HG02763 (cell line): ENCODE measurements around the gene CRYBA4.
"Not testable (repeated sequence)": the region's sequence is repeated elsewhere in the genome, so short reads cannot be mapped to it uniquely, and the experiment has no call there.

Experiments
- ATAC-seq: cut with Tn5 transposase; IDR thresholded peaks from one replicate; pipeline ENCODE4 v1.9.1; 2021; ENCODE audit warnings: mild to moderate bottlenecking, moderate library complexity; ENCODE audit not compliant: unreplicated experiment

The CRYBA4 gene

DNA sequence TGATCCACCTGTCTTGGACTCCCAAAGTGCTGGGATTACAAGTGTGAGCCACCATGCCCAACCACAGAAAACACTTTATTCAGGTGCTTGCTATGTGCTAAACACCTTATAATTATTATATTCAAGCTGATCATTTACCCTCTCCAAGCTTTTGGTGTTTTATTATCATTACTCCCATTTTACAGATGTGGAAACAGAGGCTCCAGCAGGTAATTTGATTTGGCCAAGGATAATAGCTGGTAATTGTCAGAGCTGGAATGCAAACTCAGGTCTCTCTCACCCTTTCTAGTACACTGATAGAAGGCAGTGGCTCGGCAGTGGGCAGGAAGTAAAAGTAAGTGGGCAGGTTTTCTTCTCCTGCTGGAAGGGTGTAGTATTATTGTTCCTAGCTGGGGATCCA lies 28.0 kb upstream of the CRYBA4 start:
- no peak for ATAC-seq

DNA sequence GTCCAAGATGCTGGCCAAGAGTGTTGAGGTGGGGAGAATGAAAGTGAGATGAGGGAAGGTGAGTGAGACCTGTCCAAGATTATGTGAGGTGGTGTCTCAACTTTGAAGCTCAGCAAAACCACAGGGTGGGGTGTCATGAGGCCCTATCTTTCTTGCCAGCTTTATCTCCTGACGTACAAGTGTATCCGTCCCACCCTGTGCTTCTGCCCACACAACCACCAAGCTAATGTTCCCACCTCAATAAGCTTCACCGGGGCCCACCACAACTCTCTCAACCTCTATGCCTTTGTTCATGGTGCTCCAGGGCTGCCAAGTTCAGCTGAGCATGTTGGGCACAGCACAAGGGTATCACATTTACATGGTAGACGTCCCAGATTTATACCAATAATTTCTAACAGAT lies 24.7 kb upstream of the CRYBA4 start:
- no peak for ATAC-seq

DNA sequence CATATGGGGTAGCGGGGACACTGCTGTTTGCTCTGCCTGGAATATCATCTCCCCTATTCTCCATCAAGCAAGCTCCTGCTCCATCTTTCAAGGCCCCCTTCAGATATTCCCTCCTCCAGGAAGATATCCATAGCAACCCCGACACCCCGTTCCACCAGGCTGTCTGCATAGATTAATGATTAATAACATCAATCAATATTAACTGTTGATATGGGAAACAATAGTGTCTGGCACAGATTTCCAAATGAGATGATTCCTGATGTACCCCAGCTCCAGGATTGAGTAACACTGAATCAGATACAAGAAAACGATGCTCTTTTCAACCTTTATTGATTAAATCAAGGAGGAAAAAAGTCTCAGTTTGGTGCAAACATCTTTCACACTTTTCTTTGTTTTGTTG lies 24.3 kb upstream of the CRYBA4 start:
- no peak for ATAC-seq

DNA sequence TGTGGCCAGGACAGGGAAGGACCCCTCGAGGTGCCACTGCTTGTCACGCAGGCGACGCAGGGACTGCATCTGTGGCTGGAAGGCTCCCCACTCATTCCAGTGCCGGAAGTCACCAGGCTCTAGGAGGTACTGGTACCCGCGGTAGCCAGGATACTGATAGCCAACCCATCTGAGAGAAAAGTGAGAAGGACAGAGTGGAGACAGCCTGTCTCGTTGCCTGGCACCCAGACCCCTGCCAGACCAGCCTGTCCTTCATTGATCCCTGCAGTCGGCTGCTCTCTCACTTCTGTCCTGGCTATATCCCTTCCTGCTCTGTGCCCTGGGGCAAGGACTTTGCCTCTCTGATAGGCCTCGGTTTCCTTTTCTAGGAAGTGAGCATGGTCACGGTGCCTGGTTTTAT lies 22.3 kb upstream of the CRYBA4 start:
- ATAC-seq = no peak

DNA sequence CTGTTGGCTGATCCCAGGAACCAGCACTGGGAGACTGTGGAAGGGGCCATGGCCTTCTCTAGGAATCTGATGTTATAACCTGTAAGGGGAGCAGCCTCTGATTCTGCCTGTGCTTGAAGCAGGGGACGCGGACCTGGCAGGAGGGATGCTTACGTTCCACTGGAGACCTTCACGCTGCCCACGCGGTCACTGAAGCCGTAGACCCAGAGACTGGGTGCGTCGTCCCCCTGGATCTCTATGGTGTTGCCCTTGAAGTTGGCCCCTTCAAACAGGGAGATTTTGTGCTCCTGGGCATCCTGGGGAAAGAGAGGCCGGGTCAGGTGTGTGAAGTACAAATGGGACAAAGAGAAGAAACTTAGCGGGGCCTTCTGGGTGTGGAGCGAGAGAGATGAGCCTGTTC lies 20.0 kb upstream of the CRYBA4 start:
- no peak for ATAC-seq

DNA sequence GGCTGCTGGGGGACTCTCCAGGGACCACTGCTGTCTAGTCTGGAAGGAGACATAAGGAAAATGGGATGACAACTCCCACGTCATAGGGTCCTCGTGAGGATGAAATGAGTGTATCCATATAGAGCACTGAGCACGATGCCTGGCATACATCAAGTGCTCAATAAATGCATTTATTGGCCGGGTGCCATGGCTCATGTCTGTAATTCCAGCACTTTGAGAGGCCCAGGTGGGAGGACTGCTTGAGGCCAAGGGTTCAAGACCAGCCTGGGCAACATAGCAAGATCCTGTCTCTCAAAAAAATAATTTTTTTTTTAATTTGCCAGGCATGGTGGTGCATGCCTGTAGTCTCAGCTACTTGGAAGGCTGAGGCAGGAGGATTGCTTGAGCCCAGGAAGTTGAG lies 19.6 kb upstream of the CRYBA4 start:
- no peak for ATAC-seq

DNA sequence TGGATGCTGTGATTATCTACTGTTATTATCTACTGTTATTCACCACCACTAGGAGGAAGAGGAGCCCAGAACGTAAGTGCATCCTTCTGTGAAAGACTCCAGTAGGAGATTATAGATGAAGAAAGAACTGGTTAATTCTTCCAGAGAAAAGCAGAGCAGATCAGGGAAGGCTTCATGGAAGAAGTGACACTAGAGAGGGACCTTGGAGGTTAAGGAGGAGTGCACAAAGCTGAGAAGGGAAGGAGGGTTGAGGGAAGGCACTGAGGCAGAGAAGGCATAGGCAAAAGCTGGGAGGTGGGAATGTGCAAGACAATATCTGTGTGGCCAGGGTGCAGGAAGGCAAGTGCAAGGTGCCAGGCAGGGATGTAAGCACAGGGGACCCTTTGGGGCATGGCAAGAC lies 17.4 kb upstream of the CRYBA4 start:
- ATAC-seq = no peak

DNA sequence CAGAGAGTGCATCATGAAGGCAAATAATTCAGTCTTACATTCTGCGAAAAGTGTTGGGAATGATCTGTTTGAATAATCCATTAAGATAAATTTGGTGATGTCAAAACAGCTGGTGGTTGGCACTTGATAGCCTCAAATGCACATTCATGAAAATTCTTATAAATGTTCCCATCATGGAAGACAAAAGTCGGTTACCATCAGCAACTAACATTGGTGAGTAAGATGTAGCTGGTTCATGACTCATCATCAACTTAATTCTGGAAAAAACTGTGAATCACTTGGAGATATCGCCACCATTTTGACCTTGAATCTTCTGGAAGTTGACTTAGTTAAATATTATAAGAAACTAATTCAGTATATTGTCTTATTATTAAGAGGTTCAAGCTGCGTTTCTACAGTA lies 15.2 kb upstream of the CRYBA4 start:
- ATAC-seq = no peak

DNA sequence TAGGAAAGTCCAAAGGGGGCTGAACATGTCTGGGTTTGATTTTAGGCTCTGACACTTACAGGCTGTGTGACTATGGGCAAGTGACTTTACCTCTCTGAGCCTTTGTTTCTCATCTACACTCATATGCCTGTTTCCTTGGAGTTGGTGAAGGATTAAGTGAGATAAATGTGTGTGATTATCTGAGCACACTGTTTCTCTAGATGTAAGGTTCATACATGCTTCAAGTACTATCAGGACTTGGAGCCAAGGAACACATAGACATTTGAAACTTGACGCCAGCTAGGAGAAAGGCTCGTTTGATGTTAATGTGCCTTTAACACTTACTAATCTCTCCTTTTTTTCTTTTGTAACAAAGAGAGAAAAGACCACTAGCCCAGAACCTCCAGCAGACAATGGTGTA lies 13.6 kb upstream of the CRYBA4 start:
- ATAC-seq = no peak

DNA sequence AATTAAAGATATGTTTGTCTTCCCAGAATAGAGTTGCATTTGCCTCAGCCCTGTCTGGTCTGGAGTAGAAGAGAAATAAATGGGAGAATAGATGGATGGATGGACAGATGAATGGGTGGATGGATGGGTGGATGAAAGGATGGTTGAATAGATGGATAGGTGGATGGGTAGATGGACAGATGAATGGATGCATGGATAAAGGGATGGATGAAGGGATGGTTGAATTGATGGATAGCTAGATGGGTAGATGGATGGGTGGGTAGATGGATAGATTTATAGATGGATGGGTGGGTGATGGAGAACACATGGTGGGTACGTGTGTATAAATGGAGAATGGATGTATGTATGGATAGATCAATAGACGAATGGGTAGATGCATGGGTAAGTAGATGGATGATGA lies 12.5 kb upstream of the CRYBA4 start:
- no peak for ATAC-seq

DNA sequence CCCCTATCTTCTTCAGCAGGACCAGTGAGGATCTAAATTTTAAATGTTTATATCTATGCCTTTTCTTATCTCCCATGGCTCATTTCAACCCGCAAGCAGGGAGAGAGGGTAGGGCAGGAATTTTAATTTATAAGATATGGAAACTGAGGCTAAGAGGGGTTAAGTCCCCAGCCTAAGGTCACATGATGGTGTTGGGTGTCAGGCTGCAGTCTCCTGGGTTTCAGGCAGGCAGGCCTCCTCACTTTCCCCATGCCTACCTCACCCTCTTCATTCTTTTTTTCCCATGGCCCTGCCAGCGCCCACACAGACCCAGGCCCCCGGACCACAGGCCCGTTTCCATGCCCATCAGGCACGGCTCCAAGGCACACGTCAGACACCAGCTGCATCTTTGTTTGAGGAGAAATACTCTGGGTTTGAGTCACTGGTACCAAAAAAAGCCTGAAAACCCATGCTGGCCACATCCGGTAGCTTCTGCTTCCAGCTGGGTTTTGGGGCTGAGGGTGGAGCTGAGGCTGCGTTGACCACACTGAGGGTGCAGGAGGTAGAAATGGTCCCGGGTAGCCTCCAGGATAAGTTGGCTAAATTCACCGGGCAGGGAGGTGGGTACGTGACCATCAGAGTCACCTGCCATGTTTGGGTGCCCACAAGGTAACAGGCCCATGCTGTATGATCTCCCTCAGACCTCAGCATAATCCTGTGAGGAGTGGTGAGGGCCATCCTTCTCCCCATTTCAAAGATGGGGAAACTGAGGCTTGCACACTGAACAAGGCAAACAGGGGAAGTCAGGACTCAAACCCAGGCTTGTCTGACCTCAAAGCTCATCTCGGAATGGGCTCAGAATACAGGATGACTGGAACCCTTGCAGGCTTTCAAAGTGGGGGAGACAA lies 11.4 kb upstream of the CRYBA4 start:
- peak; percentile 87 for ATAC-seq

DNA sequence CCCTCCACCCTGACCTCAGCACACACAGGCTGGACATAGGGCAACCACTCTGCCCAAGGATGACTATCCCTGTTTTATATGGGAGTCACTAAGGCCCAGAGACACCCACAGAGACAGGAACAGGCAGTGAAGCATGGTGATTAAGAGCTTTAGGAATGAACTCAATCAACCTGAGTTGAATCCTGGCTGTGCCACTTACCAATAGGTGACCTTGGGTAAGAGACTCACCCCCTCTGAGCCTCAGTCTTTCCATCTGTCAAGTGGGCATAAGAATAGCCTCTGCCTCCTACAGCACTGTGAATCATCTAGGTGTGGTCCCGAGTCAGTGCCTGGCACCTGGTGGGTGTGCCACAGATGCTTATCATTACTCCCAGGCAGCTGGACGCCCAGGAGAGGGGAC lies 10.8 kb upstream of the CRYBA4 start:
- no peak for ATAC-seq

DNA sequence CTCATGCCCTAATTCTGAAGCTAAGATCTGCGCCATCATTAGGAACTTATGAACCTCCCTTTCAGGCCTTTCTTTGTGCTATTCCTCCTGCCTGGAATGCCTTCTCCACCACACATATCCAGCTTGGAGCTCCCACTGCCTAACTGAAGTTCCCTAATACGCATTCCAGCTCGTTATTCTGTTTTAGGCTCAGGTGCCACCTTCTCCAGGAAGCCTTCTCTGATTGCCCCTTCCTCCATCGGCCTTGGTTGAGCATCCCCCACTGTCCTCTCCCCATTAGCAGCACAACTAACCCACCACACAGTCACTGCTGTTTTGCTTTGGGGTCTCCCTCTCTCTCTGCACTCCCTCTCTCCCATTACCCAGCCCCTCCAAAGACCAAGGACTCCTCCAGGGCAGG lies 9.1 kb upstream of the CRYBA4 start:
- no peak for ATAC-seq

DNA sequence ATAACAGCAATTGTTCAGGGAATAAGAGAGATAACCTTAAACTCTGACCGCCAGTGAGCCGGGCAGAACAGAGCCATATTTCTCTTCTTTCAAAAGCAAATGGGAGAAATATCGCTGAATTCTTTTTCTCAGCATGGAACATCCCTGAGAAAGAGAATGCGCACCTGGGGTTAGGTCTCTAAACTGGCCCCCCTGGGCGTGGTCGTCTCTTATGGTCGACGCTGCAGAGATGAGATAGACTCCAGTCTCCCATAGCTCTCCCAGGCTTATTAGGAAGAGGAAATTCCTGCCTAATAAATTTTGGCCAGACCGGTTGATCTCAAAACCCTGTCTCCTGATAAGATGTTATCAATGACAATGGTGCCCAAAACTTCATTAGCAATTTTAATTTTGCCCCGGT lies 8.0 kb upstream of the CRYBA4 start:
- ATAC-seq = not testable (repeated sequence)

DNA sequence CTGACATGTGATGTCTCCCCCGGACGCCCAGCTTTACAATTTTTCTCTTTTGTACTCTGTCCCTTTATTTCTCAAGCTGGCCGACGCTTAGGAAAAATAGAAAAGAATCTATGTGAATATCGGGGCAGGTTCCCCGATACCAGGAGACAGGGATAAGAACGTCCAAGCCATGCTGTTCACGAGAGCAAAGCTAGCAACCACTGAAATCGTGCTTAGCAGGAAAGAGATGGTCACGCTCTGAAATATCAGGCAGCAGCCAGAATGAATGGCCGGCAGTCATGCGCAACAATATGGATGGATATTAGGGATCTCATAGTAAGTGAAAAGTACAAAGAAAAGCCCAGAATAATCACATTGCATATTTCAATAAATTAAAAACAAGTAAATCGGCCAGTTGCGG lies 7.4 kb upstream of the CRYBA4 start:
- ATAC-seq = no peak

DNA sequence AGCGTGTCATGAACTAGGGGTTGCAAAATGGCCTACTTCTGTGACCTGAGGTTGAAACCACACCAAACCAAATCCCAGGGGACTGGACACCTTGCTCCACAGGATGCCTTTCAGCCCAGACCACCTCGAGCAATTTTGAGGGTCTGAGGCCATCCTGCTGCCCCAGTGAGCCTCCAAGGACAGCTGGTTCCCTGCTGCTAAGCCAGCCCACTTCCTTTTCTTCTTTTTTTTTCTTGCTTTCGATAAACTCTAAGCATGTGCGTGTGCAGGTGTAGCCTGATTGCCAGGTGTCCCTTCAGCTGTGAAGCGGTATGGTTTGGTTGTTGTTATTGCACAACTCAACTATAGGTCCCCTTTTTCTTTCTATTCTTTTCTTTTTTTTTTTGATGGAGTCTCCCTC lies 6.6 kb upstream of the CRYBA4 start:
- ATAC-seq = peak; percentile 47

DNA sequence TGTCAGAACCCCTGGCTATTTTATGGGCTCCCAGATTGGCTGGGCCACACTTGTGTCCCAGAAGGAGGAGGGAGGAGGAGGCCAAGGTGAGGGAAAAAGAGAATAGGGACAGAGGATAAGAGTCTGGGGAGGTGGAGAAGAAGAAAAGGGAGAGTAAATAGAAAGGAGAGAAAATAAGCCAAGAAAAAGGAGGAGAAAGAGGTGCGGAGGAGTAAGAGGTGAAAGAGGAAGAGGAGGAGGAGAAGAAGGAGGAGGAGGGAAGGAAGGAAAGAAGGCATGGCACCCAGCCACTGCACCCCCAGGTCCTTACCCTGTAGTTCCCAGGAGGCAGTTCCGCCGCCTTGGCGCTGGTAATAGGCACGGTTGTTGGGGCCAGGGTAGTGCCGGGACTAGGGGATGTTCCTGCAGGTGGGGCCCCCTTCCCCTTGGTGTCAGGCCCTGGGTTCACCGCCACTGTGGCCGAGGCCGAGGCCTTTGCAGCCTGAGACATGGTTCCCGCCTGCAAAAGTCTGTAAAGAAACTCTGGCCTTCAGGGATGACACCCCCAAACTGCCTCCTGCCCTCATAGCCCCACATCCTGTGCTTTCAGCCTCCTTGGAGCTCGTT lies 5.8 kb upstream of the CRYBA4 start:
- no peak for ATAC-seq

DNA sequence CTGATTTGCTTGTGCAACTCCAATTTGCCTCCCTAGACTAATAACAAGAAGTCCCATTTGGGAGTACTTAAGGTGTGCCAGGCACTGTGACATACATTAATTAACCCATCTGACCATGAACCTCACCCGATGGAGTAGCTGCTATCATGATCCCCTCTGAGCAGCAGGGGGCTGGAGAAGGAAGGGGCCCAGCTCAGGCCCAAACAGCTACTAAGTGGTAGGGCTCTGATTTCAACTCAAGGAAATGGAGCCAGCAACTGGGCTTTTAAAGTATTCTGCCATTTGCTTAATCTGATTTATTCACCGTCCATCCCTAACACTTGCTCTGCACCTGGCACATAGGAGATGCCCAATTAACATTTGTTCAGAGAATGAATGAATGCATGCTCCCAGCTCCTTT lies 5.1 kb upstream of the CRYBA4 start:
- no peak for ATAC-seq

DNA sequence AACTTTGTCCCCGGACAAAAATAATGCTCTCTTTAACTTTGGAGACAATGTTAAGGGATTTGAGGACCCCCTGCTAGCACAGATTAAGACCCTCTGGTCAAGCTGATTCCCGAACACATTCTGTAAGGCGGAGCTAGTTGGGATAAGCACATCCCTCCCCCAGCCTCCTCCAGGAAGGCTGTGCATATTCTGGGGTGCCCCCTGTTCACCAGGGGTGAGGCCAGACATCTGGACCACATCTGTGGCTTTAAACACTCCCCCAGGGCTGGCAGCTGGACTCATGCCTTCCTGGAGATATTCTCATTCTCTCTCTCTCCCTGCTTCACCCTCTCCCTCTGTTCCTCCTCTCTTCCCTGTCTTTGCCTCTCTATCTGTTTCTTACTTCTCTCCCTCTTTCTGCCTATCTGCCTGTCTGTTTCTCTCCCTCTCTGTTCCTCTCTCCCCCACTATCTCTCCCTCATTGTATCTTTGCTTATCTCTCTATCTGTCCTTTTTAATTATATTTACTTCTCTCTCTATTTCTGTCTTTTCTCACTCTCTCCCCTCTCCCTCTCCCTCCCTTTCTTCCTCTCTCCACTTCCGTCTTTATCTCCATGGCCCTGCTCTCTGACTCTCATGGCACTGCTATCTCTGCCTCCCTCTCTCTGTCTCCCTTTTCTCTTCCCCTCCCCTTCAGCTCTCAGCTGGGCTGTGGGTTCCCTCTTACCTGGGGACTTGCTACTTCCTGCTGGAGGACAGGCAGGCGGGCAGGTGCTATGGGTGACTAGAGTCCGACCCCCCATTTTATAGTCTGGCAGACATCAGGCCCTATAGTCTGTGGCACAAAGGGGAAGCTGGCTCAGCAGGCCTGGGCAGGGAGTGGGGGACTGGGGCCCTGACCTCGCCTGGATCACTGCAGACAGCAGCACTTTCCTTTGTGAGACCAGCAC lies 4.2 kb upstream of the CRYBA4 start, which contains the start of gene CRYBB1:
Gene CRYBB1, minus strand, starts transcription at position 757 of the 929 bp plus-strand sequence. CDS start 1,708 bp downstream, outside the sequence.
- no peak for ATAC-seq

DNA sequence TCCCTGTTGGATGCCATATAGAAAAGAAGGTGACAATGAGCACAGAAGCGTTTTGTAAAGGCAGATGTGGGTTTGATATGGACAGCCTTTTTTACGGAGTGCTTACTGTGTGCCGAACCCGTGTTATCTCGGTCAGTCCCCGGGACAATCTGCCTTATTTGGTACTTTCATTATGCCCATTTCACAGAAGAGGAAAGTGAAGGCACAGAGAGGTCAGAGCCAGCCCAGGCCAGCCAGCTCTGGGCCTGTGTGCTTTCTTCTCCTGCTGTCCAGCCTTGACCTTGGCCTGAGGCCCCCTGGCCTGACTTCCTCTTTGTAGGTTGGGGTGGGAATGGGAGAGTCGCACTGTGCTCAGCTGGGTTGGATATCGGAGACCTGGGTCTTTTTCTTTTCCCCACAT lies 3.3 kb upstream of the CRYBA4 start:
- no peak for ATAC-seq

DNA sequence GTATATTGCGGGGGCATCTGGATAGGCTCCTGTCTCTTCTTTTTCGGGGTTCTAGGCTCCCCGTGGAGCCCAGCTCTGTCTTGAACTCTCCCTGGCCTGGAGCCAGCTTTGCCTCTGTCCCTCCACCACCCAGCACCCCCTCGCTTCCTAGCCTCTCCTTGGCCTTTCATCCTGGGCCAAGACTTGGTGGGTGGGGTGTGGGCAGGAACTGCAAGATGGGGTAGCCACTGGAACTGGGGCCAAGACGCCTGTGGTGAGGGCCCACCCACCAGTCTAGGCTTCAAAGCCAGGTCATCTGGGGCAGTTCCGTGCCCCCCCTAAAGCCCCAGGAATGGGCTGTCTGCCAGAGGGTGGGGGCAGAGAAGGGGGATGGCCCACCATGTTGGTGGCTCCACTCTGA lies 2.3 kb upstream of the CRYBA4 start:
- no peak for ATAC-seq
